ENCODE measurements around the gene POLRMT.

POLRMT gene

DNA sequence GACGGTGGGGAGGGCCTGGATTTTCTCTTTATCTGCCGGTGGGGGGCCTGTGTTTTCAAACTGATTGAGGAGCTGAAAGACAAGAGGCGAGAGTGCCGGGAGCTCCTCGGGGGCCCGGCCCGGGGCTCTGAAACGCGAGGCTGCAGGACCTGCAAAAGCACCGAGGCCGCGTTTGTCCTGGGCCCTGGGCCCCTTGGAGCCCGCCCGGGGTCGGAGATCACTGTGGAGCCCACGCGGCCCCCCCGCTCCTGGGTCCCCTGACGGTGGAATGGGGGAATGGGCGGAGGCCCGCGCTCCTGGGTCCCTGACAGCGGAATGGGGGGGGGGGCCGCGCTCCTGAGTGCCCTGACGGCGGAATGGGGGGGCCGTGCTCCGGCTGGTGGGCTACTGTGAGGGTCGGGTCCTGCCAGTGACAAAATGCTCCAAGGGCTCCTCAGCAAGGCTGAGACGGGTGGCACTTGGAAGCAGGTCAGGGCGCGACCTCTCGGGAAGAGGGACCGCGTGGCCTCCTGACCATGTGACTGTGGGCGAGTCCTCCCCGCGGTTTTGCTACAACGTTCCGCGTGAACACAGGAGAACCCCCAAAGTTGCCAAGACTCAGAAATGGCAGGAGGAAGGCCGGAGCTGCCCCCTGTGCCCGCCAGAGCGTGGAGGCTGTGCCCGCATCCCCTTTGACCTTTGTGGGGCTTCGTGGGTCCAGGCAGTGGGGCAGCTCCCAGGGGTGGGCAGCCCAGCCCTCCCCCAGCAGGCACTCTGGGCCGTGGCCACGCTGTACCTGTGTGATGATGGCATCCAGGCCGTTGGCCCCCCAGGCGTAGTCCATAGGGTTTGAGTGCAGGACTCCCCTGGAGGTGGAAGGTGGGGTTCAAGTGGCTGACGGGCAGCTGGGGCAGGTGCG, 15.8 kb upstream of the POLRMT start:
- Mint-ChIP-seq H3K36me3 (ENCODE audit: low read depth) (peaks cover 14% of the 10 kb centered on the region), H3K27ac (no peak overlapping the region), H3K4me3 (no peak overlapping the region), H3K9me3 (no peaks in the 10 kb centered on the region), H3K27me3 (ENCODE audit: low read depth) (no peaks in the 10 kb centered on the region), H3K4me1 (peaks cover 4% of the 10 kb centered on the region)
- TF ChIP-seq, protein P1, sequence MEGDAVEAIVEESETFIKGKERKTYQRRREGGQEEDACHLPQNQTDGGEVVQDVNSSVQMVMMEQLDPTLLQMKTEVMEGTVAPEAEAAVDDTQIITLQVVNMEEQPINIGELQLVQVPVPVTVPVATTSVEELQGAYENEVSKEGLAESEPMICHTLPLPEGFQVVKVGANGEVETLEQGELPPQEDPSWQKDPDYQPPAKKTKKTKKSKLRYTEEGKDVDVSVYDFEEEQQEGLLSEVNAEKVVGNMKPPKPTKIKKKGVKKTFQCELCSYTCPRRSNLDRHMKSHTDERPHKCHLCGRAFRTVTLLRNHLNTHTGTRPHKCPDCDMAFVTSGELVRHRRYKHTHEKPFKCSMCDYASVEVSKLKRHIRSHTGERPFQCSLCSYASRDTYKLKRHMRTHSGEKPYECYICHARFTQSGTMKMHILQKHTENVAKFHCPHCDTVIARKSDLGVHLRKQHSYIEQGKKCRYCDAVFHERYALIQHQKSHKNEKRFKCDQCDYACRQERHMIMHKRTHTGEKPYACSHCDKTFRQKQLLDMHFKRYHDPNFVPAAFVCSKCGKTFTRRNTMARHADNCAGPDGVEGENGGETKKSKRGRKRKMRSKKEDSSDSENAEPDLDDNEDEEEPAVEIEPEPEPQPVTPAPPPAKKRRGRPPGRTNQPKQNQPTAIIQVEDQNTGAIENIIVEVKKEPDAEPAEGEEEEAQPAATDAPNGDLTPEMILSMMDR (IDR thresholded peaks at IDR 0.05; ENCODE audit: unreplicated experiment in 3 of 3): no peak

DNA sequence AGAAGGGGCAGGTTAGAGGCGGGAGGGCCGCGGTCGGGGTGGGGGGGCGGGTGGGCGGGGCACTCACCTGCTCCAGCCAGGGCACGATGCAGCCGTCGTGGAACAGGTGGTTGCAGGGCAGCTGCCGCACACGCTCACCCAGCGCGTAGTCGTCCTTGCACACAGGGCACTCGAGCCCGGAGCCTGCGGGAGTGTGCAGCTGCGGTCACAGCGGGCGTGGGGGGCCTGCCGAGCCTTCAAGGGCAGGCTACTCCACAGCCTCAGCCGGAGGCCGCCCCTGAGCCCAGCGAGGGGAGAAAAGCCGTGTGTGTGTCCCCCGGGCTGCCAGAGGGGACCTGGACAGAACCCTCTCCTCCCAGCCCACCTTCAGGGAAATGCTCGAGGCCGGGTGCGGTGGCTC, 15.0 kb upstream of the POLRMT start:
- H3K4me3 Mint-ChIP-seq: no peak overlapping the region

DNA sequence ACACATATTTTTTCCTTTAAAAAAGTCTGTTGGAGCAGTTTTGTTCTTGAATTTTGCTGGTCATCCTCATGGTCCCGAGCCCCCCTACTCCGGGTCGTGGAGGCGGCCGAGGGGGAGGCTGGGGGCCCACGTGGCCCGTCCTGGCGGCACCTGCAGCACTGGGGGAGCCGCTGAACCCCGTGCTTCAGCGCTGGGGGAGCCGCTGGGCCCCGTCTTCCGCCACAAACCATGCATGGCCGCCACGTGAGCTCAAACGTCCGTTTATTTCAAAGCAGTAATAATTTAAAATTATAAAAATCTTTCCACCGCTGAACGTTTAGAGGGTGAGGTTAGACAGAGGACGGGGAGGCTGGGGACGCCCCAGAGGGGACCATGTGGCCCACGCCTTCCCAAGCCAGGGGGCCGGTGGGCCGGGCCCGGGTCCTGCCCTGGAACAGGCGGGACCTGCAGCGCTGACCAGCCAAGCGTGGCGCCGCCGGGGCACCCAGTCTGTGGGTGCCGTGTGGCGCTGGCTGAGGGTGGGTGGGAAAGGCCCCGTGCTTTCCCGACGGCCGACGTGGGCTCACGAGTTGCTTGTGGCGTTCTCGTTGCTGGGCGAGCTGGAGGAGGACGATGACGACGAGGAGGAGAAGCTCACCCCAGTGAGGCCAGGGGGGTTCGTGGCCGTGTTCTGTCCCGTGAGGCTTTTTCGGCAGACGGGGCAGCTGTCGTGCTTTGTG, 14.4 kb upstream of the POLRMT start:
- TF ChIP-seq, protein P1 (IDR thresholded peaks at IDR 0.05; ENCODE audit: unreplicated experiment in 3 of 3): no peak
- H3K4me1 Mint-ChIP-seq: no peaks in the 10 kb centered on the region
- H3K36me3 Mint-ChIP-seq (ENCODE audit: low read depth): peaks cover 11% of the 10 kb centered on the region
- H3K9me3 Mint-ChIP-seq: no peaks in the 10 kb centered on the region
- no peaks in the 10 kb centered on the region for H3K27me3 Mint-ChIP-seq (ENCODE audit: low read depth)
- H3K4me3 Mint-ChIP-seq: no peak overlapping the region
- no peak overlapping the region for H3K27ac Mint-ChIP-seq

More for the DNA sequence above, 15.0 kb upstream of the POLRMT start:
- Mint-ChIP-seq H3K27ac (no peak overlapping the region), H3K9me3 (no peaks in the 10 kb centered on the region), H3K4me1 (no peaks in the 10 kb centered on the region), H3K27me3 (ENCODE audit: low read depth) (no peaks in the 10 kb centered on the region), H3K36me3 (ENCODE audit: low read depth) (peaks cover 11% of the 10 kb centered on the region)
- TF ChIP-seq, protein P1 (IDR thresholded peaks at IDR 0.05; ENCODE audit: unreplicated experiment in 3 of 3): no peak

DNA sequence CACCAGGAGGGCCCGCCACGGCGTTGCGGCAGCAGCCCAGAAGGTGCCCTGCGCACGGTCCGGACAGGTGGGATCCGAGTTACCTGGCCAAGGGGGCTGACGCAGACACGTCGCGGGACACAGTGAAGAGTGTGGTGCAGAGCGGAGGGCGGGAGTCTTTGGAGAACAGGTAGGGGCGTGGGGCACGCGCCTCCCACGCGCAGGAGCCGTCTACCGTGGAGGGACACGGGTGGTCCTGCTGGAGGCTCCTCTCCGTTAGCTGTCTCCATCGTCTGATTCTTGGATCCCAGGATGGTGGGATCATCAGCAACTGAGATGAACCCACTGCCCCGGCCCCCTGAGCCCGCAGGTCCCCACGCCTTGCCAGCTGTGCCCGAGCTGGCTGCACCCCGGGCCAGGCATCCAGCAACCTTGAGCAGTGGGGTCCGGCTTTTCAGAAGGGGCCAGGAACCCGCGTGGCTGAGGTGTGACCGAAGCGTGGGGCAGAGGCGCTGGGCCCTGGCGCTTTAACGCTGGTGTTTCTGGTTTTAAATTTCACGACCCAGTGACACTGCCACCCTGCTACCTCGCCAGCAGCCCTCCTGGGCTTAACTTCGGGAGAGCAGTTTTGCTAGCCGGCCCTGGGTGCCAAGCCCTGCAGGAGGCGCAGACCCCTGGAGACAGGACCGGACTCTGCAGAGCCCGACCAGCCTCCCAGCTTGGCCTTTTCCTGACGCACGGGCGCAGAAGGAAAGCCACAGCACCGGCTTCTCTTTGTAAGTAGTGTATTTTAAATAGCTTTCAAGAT, 13.6 kb upstream of the POLRMT start:
- Mint-ChIP-seq H3K9me3 (no peaks in the 10 kb centered on the region), H3K4me3 (no peak overlapping the region), H3K4me1 (no peaks in the 10 kb centered on the region), H3K27ac (no peak overlapping the region), H3K36me3 (ENCODE audit: low read depth) (peaks cover 11% of the 10 kb centered on the region), H3K27me3 (ENCODE audit: low read depth) (no peaks in the 10 kb centered on the region)
- TF ChIP-seq, protein P1 (IDR thresholded peaks at IDR 0.05; ENCODE audit: unreplicated experiment in 3 of 3): no peak

DNA sequence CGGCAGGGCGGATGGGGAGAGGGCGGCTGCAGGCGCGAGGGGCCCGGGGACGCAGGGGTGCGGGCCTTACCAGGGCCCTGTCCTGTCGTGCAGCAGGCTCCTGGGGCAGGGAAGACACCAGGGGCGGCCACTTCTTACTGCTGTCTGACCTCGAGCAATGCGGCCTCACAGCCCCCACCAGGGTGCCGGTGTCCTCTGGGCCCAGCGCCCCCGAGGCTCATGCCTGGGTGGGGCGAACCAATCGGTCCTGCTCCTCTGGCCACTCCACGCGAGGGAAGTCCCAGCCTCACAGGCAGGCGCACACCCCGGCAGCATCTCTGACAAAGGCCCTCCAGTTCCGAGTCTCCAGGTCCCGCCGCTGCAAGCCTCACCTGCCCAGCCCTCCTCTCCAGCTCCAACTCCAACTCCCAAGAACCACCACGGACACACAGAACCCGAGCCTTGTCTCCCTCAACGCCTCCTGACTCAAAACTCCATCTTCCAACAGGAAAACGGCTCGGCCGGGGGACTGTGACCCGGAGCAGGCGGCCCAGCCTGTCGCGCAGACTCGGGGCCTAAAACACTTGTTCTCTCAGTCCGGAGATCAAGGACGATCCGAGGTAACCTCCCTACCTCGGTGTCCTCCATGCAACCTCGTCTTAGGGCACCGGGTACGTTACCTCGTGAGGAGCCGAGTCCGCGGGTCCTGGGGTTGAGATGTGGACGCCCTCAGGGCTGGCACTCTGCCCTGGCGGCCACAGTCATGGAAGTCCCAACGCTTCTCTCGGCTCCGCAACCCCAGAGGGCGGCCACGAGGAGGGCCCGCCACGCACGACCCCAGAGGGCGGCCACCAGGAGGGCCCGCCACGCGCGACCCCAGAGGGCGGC, 12.8 kb upstream of the POLRMT start:
- Mint-ChIP-seq H3K4me3 (no peak overlapping the region), H3K36me3 (ENCODE audit: low read depth) (peaks cover 11% of the 10 kb centered on the region), H3K9me3 (no peaks in the 10 kb centered on the region), H3K4me1 (no peaks in the 10 kb centered on the region), H3K27ac (no peak overlapping the region), H3K27me3 (ENCODE audit: low read depth) (no peaks in the 10 kb centered on the region)
- TF ChIP-seq, protein P1 (IDR thresholded peaks at IDR 0.05; ENCODE audit: unreplicated experiment in 3 of 3): no peak

Data from nephron (organoid).